Fibroblast of skin of left quadriceps (primary cell): ENCODE data around the gene EGR4.
"Not testable (repeated sequence)": the region's sequence is repeated elsewhere in the genome, so short reads cannot be mapped to it uniquely, and the experiment has no call there.

ENCODE experiments used
- DNase-seq, 2 experiments: peaks; one replicate each; pipeline ENCODE4 v3.0.0-alpha.2; 2013; ENCODE audit warnings: low read depth in 2 of 2

The EGR4 gene

DNA sequence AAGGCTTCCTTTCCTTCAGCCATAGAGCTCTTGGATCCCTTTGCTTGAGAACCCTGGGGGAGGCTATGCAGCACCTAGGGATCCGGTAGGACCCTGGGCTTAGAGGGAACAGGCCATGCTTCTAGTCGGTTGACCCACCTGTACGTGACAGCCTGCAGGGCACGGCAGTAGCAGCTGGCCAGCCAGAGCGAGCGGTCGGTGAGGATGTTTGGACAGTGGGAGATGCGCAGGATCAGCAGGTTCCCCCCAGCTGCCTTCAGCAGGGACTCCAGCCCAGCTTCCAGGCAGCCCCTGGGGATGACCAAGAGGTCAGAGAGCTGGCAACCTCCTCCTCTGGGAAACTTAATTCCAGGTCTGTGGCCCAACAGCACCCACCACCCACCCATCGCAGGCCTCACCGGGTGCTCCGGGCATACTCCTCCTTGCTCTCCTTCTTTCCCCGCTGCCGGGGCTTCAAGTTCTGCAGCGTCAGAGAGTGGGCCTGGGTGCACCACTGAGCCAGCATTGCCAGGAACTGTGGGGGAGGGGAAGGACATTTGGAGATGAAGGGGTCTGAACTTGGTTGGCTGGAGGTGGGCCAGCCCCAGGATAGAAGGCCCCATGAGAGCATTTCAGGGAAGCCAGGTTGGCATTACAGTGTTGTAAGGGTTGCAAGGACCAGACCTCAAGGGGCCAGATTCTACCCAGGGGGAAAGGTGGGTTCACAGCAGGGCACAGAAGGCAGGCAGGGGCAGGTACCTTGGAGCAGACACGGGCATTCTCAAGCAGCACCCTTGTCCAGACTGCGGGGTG, 29.6 kb downstream of the EGR4 start:
- no peak for DNase-seq

DNA sequence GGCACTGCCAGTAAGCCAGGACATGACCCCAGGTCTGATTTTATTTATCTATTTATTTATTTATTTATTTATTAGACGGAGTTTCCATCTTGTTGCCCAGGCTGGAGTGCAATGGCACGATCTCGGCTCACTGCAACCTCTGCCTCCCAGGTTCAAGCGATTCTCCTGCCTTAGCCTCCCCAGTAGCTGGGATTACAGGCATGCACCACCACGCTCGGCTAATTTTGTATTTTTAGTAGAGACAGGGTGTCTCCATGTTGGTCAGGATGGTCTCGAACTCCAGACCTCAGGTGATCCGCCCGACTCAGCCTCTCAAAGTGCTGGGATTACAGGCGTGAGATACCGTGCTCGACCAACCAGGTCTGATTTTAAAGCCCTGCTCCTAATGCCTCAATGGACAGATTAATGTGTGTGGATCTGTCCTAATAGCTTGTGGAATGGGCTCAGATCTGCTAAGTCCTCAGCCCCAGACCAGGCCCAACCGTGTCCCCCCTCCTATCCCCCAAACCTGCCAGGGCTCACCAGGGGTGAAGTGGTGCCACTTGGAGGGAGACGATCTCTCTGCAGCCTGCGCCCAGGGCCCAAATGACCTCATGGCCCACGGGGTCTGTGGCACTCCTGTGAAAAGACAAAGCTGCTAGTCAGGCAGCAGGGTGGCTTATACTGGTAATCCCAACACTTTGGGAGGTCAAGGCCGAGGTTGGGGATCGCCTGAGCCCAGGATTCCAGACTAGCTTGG, 30.5 kb downstream of the EGR4 start:
- not testable (repeated sequence) for DNase-seq

DNA sequence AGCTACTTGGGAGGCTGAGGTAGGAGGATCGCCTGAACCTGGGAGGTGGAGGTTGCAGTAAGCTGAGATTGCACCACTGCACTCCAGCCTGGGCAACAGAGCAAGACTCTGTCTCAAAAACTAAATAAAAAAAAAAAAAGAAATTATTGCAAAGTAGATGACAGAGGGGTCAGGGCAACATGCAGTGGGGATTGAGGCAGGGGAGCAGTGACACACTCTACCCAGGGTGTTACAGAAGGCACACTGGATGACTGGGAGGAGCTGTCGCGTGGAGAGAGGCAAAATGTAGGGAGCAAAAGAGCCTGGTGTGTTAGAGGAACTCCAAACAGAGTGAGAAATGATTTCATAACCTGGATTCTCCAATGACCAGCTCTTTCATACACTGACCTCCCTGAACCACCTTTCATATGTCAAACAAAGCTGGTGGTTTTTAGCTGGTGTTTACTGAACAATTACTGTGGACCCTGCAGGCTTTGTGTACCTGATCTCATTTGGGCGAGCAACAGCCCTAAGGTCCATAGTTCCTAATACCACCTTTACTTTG, 31.2 kb downstream of the EGR4 start:
- DNase-seq, result no peak

DNA sequence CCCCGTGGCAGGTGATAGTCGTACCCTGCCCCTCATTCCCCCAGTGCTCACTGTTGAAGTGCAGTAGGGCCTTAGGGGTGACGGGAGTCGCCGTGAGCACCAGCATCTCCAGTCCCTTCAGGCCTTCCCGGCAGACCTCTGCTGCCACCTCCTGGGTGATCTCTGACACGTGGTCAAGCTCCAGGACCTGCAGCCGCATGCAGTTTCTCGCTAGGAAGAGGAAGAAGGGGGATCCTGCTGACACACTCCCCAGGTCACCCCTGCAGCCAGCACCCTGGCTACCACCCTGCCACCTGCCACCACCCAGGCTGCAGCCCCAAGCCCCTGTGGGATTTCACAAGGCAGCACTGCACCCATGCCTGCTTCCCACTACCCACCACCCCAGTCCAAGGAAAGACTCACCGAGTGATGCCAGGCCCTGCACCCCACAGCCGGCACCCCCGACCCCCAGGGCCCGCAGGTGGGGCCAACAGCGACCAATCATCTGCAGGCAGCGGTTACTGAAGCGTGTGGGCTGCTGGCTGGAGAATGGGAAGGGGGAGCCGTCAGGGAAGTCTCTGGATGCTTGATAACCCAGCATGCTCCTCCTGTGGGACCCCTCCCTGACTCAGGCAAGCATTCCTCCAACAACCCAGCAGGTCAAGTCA, 32.9 kb downstream of the EGR4 start:
- DNase-seq, result no peak

DNA sequence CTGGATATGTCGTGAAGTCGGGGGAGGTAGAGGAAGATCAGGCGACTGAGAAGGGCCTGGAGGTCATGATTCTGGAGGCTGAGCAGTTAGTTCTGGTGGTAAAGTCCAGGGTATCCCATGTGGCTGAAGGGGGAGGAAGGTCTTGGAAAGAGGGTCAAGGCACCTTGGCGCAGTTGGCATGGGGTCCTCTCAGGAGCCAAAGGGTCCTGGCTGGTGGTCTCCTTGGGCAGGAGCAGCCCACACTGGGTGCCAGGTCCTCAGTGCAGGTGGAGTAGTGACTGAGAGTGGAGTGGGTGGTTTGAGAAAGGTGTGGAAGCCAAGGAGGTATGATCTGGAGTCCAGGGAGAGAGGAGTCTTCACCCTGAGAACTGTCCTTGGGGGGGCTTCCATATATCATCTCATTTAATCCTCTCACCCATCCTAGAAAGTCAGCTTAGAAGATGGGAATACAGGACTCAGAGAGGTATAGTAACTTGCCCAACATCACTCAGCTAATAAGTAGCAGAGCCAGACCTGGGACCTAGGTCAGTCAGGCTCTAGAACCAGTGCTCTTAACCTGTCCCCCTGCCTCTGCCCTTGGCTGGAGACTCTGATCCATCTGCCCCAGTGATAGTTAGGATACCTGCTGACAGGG, 33.5 kb downstream of the EGR4 start:
- no peak for DNase-seq

DNA sequence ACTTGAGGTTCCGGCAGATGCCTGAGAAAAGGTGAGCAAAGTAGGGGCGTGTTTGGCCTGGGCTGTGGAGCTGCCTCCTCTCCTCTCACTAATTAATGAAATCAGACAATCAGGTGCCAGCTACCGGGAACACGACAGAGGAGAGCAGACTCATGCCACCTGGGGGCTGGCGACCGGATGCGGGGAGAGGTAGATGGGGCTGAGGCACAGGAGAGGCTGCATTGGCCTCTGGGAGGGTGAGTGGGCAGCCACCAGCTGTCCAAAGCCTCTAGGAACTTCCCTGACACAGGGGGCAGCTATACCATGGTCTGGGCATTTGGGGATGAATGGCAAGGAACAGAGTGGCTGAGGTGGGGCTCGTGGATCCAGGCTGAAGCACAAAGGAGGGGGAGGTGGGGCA, 34.1 kb downstream of the EGR4 start:
- no peak for DNase-seq

DNA sequence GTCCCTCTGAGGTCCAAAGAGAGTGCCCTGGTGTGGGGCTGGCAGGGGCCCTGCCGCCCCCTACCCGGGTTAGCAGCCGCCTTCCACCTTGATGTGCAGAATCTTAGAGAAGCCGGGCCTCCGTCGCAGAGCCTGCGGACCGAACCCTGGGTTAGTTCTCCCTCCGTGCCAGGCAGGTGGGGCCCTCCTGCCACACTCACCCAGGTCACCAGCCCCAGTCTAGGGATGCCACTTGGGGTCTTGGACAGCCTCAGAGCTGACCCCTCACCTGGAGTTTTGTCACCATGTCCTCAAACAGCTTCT, 34.5 kb downstream of the EGR4 start:
- no peak for DNase-seq

DNA sequence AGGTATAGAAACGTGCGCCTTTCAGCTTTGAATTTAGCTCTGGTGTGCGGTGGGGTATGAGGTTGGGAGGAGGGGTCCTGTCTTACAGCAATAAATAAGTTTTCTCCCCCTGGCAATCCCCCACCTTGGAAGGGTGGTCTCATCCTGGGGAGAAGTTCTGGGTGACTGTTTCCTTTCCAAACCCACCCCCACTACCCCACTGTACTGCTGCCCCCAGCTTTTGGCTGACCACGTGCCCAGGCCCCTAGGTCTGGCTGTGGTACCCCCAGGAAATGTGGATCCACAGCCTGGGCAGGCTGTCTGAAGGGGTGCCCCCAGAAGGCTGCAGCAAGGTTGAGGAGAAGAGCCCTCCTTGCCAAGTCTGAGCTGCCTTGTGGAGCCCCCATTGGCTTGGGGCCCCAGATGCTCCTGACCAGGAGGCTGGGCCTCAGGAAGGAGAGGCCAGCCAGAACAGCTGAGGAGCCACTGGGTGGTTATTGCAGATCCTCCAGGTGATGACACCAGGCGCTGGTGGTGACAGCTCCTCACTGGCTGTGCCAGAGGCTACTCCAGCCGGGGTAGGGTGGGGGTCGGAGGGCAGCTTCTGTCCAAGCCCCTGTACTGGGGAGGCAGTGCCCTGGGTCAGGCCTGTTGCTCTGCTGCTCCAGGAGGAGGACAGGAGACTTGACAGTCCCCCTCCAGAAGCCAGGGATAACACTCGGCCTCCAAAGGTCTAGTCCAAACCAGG, 35.0 kb downstream of the EGR4 start:
- no peak for DNase-seq

DNA sequence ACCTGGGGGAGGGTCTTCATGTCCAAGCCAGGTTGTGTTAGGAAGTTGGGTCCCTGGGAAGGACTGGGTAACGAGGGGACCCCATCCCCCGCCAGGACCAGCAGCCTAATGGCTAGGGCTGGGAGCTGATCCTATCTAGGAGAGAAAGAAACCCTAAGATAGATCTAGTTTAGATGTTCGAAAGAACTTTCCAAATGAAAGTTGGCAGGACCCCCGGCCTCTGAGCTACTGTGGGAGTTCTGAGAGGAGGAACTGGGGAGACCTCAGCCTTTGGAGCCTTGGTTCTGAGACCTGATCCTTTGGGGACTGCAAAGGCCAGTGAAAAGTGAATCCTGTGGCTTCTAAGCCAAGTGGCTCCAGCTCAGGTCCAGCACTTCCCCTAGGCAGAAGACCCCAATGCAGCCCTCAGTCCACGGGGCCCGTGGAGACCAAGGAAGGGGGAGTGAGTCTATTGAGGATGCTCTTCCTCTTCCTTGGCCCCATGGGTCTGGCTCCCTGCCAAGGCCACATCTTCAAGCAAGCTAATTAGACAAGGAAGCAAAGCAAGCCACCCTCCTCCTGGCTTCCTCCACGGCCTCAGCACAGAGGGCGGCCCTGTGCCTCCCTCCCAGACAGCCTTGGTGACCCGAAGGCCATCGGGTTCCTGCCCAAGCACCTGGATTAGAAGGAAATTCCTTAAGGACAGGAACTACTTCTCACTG, 35.8 kb downstream of the EGR4 start:
- DNase-seq, result no peak

DNA sequence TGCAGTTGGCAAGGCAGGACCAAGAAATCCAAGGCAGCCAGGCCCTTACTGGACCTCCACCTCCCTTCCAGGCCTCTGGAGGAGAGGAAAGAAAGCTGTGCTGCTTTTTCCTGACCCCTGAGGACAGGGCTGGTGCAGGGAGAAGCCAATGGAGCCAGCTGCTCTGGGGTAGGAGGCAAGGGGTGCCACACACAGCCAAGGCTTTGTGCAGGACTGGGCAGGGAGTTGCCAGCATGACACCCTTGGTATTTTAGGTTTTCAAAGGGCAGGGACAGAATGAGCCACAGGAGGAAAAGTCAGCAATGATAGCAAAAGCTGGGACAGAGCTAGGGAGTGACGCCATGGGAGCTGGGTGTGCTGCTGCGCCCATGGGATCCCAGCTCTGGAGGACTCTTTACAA, 36.3 kb downstream of the EGR4 start:
- no peak for DNase-seq

DNA sequence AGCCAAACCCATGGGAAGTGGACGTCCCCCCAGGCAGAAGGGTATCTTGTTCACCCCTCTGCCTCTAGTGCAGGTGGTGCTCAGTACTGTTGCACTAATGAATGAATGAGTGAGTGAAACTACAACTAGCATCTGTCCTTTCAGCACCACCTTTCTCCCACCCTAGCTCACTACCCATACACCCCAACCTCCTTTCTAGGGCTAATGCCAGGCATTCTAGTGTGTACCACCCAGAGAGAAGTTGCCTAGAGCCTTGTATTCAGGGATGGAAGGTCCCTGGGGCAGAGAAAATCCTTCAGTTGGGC, 36.8 kb downstream of the EGR4 start:
- DNase-seq, result no peak

DNA sequence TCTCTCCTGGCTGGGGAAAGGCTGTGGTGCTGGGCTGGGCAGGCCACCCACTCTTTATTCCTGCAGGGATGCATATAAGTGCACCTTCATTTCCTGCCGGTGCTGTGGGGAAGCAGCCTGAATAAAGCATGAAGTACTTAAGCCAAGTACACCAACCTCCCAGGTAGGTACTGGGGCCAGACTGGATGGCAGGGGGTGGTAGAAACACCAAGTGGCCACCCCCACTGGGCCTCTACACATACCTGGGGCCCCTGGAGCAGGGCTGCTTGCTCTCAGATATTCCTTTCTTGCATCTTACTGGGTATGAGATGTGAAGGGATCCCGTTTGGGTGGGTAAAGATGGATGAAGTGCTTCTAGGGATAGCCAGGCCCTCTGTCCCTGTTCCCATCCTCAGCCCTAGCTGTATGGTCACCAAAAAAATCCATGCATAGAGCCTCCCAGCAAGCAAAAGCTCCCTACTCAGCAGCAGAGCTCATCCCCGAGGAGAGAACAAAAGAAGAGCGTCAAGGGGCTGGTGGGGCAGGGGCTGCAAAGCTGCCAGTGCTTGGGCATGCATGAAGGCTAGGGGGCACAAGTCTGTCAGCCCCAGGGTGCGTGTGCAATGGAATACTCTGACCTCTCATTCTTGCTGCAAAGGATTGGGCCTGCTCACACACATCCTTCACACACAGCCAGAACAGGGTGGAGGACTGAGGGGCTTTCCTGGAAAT, 37.3 kb downstream of the EGR4 start:
- no peak for DNase-seq

DNA sequence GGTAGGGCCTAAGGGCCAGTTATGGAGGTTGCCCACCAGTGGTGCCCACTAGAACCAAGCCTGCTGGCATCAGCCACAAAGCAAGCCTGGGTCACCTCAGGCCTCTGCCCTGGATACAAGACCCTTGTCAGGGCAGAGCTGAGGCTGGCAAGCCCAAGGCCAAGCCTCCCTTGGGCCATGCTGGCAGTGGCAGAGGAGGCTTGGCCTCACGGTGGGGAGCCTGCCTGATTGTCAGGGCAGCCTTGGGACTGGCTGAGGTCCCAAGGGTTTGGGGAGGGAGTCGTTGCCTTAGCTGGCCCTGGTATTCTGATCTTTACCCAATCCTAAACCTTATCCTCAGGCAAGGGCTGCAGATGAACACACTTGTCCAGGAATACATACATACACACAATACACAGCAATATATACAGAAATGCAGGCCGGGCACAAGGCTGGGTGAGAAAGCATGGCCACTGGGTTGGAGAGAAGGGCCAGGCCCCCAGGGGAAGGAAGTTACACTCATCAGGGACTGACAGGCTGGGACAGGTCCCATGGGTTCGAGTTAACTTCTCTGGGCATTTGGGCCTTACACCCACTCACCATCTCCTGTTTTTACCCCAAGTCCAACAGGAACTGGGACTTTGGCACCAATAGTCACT, 38.2 kb downstream of the EGR4 start:
- no peak for DNase-seq

DNA sequence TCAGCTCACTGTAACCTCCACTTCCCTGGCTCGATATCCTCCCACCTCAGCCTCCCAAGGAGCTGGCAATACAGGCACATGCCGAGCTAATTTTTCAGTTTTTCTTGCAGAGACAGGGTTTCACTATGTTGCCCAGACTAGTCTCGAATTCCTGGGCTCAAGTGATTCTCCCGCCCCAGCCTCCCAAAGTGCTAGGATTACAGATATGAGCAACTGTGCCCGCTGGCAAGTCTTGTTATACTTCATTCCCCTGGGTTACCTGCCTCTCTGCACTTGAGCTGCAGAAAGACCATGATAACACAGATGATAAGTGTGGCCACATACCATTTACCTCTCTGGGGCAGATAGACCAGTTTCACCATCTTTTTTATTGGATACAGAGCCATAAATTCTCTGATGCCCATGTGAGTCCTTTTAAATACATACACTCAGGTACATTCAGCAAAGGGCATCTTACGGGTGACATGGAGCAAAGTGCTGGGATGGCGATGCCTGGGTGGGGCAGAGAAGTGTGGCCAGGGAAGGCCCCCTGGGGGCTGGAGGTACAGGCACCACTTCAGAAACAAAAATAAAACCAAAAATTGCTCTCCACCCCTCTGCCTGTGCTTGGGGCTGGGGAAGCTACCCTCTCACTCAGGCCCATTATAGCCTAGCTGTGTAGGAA, 38.9 kb downstream of the EGR4 start:
- no peak for DNase-seq

DNA sequence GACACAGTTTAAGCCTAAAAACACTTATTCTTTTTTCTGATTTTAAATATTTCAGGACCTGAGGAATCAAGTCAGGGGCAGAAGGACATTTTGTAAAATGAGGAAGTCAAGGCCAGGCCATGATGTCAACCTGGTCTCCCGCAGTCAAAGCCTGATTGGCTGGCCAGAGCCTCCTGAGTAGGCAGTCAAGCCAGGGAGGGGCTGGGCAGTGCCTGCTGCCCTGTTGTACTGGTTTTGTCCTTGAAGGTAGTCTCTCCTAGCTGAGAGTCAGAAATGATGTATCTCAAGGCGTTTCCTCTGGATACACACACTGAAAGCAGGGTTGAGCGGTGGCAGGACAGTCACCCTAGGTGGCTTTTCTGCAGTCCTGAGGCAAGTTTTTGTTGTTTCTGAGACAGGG, 39.4 kb downstream of the EGR4 start:
- no peak for DNase-seq

DNA sequence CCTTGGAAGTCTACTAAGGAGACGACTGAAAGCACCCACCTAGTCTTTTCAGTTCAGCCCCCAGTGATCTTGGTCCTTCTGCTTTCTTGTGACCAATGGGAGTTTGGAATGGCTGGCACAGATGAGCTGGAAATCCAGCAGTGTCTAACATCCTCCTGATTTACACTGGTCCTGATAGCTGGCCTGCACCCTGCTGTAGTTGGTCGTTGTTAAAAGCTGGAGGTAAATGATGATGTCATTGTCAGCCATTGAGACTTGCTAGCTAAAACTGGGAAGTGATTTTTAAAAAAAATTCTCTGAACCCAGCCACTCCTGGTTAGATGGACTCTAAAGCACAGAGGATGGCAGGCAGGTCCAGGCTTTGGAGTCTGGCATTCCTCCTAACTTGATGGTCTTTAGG, 39.9 kb downstream of the EGR4 start:
- DNase-seq, result no peak

DNA sequence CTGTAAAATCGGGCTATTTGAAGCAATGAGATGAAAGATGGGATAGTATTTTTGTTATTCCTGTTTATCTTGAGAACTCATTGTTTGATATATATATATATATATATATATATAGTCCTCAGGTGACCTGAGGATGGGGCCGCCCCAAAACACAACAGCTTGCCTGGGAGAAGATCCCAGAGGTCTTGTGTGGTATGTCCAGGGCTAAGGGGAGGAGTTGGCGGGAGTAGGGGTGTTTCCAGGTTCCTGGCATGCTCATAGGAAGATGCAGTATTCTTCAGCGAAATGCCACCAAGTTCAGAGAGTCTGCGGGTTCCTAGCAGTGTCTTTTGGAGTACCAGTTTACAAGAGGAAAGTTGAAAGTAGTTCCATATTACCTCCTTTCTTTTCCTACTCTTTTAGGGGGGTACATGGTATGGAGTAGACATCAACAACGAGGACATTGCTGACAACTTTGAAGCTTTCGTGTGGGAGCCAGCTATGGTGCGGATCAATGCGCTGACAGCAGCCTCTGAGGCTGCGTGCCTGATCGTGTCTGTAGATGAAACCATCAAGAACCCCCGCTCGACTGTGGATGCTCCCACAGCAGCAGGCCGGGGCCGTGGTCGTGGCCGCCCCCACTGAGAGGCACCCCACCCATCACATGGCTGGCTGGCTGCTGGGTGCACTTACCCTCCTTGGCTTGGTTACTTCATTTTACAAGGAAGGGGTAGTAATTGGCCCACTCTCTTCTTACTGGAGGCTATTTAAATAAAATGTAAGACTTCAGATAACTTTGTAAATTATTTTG, 40.9 kb downstream of the EGR4 start:
- DNase-seq, result no peak
